ENCODE results near the gene CLHC1.

- TF ChIP-seq CTCF (conservative IDR thresholded peaks at IDR 0.05 in 1 of 2, IDR thresholded peaks at IDR 0.05 in 1 of 2; ENCODE audit: low read depth in 1 of 2, low read length in 2 of 2) (no peak), EZH2 (IDR thresholded peaks at IDR 0.05; ENCODE audit: low read length, missing control alignments) (no peak)
Measured at GRCh38 chr2:55135491-55135890, 96.6 kb downstream of the CLHC1 start.

All from fibroblast of lung (primary cell).